HL-60 (cell line): ENCODE measurements around the gene COPE.

Experiments
- POLR2AphosphoS5 ChIP-seq: IDR thresholded peaks from 2 replicates; pipeline ENCODE4 v1.6.1; 2012; ENCODE audit warnings: low read depth
- TF ChIP-seq, protein P1 (sequence below): IDR thresholded peaks from 2 replicates; pipeline ENCODE4 v1.6.1; 2012; ENCODE audit warnings: low read depth; ENCODE audit not compliant: insufficient replicate concordance

DNA sequence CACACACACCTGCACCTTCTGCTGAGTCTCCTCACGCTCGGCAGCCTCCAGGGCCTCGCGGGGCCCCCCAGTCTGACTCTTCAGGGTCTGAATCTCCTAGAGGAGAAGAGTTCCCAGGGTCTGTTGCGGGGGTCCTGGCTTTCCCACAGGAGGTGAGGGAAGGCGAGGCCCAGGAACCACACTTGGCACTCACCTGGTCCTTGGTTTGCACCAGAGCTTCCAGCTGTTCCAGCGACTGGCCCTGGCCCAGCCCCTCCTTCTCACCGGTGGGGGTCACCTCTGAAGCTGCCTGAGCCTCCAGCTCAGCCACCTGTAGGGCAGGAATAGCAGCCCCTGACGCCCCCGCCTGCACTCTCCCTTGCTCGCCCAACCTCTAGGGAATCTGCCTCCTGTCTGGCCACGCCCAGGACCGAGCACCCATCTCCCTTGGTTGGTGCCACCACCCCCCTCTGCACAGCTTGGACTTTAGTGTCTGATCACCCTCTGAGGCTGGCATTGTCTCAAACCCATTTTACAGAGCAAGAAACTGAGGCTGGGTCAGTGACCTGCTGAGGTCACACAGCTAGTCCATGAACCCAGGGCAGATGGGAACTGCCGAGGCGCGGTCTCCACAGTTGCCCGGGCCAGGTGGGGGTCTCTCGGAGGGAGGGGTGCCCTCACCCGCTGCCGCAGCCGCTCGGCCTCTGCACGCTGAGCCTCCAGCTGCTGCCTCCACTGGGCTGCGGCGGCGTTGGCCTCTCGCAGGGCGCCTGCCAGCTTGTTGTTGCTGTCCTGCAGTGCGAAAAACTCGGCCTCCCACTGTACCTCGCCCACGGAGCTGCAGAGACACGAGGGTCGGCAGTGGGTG, 12.4 kb upstream of the COPE start:
- TF ChIP-seq, protein P1, sequence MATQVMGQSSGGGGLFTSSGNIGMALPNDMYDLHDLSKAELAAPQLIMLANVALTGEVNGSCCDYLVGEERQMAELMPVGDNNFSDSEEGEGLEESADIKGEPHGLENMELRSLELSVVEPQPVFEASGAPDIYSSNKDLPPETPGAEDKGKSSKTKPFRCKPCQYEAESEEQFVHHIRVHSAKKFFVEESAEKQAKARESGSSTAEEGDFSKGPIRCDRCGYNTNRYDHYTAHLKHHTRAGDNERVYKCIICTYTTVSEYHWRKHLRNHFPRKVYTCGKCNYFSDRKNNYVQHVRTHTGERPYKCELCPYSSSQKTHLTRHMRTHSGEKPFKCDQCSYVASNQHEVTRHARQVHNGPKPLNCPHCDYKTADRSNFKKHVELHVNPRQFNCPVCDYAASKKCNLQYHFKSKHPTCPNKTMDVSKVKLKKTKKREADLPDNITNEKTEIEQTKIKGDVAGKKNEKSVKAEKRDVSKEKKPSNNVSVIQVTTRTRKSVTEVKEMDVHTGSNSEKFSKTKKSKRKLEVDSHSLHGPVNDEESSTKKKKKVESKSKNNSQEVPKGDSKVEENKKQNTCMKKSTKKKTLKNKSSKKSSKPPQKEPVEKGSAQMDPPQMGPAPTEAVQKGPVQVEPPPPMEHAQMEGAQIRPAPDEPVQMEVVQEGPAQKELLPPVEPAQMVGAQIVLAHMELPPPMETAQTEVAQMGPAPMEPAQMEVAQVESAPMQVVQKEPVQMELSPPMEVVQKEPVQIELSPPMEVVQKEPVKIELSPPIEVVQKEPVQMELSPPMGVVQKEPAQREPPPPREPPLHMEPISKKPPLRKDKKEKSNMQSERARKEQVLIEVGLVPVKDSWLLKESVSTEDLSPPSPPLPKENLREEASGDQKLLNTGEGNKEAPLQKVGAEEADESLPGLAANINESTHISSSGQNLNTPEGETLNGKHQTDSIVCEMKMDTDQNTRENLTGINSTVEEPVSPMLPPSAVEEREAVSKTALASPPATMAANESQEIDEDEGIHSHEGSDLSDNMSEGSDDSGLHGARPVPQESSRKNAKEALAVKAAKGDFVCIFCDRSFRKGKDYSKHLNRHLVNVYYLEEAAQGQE = no peak
- TF ChIP-seq POLR2AphosphoS5 = no peak
